HG03139 (cell line): ENCODE results near the gene ABI3.
"Not testable (repeated sequence)": the region's sequence is repeated elsewhere in the genome, so short reads cannot be mapped to it uniquely, and the experiment has no call there.

Experiments
- ATAC-seq: cut with Tn5 transposase; IDR thresholded peaks from one replicate; pipeline ENCODE4 v1.9.1; 2021; ENCODE audit not compliant: unreplicated experiment

Gene ABI3

GRCh38 chr17:49249292-49249794 lies 38.8 kb downstream of the ABI3 start:
- no peak for ATAC-seq

GRCh38 chr17:49249890-49250522 lies 39.5 kb downstream of the ABI3 start:
- no peak for ATAC-seq

- no peak for ATAC-seq
Measured at GRCh38 chr17:49252148-49252695, 41.7 kb downstream of the ABI3 start.

- ATAC-seq = no peak
Measured at GRCh38 chr17:49254066-49254465, 43.6 kb downstream of the ABI3 start.

- no peak for ATAC-seq
Measured at GRCh38 chr17:49255125-49255524, 44.6 kb downstream of the ABI3 start.

- no peak for ATAC-seq
Measured at GRCh38 chr17:49258394-49258793, 47.9 kb downstream of the ABI3 start.

- no peak for ATAC-seq
Measured at GRCh38 chr17:49259663-49260010, 49.1 kb downstream of the ABI3 start.

- no peak for ATAC-seq
Measured at GRCh38 chr17:49260011-49260816, 49.7 kb downstream of the ABI3 start.

GRCh38 chr17:49260817-49261291 lies 50.3 kb downstream of the ABI3 start:
- no peak for ATAC-seq

- not testable (repeated sequence) for ATAC-seq
Measured at GRCh38 chr17:49261540-49261939, 51.0 kb downstream of the ABI3 start.

GRCh38 chr17:49266233-49266632 lies 55.7 kb downstream of the ABI3 start:
- ATAC-seq = no peak

GRCh38 chr17:49267912-49268311 lies 57.4 kb downstream of the ABI3 start:
- ATAC-seq = no peak

GRCh38 chr17:49269356-49269755 lies 58.8 kb downstream of the ABI3 start:
- ATAC-seq = no peak
